GM19099 (cell line): ENCODE measurements around the gene UBC.

Experiments
- POLR2A ChIP-seq: IDR thresholded peaks from 3 replicates; pipeline ENCODE4 v1.6.1; 2011; ENCODE audit warnings: low read depth; ENCODE audit not compliant: insufficient read length; ENCODE audit errors: extremely low read depth

UBC gene

DNA sequence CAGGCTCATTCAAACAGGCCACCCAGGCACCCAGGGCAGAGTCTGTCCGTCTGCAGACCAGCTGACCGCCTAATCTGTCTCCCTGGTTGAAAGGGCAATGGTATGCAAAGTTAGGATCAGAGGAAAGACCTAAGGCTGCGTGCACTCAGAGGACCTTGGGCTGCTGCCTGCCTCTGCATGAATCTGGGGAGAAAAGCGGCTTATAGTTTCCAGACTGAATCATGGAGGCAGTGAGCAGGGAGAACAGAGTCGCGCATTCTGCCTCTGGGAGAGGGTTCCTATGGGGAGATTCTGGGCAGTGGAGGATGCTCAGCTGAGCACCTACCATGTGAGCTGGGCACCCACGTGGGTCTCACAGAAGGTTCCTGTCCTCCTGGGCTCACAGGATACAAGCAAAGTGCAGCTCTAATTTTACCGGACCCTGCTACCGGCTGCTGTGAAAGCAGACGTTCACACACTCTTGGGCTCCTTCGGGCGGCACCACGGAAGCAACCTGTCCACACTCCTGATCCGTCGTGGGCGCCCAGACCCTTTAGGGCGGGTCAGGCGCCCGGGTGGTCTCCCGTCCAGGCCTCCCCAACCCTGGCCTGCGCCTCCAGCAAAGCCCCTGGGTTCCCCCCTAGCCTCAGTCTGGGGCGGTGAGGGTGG, 51.6 kb downstream of the UBC start:
- TF ChIP-seq POLR2A = no peak

DNA sequence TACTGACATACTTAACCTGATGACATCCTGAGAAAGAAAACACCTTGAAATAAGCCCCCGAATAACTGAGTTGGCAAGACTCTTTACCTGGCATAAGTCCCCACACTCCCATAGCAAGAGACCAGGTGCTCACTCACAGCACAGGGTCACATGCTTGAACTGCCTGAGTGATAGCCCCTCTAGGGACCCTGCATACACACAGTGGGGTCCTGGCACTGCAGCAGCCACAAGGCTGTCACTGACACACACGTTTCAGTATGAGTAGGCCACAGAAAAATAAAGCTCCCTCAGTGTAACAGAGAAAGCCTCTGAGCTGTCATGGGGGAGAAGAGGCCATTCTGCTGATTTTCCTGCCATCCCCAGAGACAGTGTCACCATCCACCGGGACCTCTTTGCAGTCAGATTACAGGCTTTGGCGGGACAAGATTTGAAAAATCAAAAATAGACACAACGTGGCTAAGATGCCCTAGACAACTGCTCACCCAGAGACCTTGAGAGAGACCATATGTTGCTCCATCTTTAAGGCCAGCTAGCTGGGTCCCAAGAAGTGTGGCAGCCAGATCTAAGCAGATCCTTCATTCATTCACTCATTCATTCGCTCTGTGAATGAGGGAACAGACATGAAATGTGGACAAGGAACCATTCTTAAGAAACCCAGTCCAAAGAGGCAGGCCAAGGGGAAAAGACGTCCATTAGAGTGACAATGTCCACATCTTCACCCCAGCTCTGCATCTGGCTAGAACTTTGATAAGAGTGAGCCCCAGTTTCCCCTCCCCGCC, 52.4 kb downstream of the UBC start:
- TF ChIP-seq POLR2A = no peak
